BJ (cell line): ENCODE data around the gene ARMH2. TPM values are rescaled to one million over a fixed set of nuclear protein-coding genes. Genes with fewer than 3 reads are reported as not detected.

ENCODE experiments used
- CTCF ChIA-PET: fragments of 350-600 bp; formaldehyde crosslinking; extraction: SDS; loops from one replicate; lab custom pipeline; 2021; ENCODE audit warnings: antibody characterized with exemption, inconsistent platforms; lab: Yijun Ruan, JAX
- POLR2A ChIA-PET: fragments of 300-600 bp; sonication (Branson Sonifier 250); formaldehyde crosslinking; extraction: SDS; loops from one replicate; lab custom pipeline; 2021; ENCODE audit warnings: antibody characterized with exemption; lab: Charles Lee
- DNase-seq: peaks from one replicate; pipeline ENCODE4 v3.0.0-alpha.2; 2011; ENCODE audit warnings: low read depth
- H3K27me3 ChIP-seq: 2 replicates; pipeline ENCODE4 v1.6.0; 2011; ENCODE audit warnings: low read length; ENCODE audit not compliant: control insufficient read depth, insufficient read depth
- H3K36me3 ChIP-seq: 2 replicates; pipeline ENCODE4 v1.5.1; 2011; ENCODE audit warnings: low read length; ENCODE audit not compliant: control insufficient read depth, insufficient read depth
- H3K4me3 ChIP-seq: 2 replicates; pipeline ENCODE4 v1.5.1; 2011; ENCODE audit warnings: low read depth, mild to moderate bottlenecking, control low read depth, low read length
- polyA plus RNA-seq: library from polyadenylated mRNA; depleted of rRNA; stranded (reverse); fragments of >200 nt; gene quantifications from 2 replicates; pipeline ENCODE4 v1.2.3, GENCODE V29; 2011
- TF ChIP-seq, protein P1 (sequence below): IDR thresholded peaks from 2 replicates; pipeline ENCODE4 v1.5.1; 2011; ENCODE audit warnings: low read depth, mild to moderate bottlenecking, control low read depth, inconsistent platforms, low read length, moderate library complexity; ENCODE audit not compliant: insufficient read depth

ARMH2 gene
- polyA plus RNA-seq, 1 experiment: not detected

DNA sequence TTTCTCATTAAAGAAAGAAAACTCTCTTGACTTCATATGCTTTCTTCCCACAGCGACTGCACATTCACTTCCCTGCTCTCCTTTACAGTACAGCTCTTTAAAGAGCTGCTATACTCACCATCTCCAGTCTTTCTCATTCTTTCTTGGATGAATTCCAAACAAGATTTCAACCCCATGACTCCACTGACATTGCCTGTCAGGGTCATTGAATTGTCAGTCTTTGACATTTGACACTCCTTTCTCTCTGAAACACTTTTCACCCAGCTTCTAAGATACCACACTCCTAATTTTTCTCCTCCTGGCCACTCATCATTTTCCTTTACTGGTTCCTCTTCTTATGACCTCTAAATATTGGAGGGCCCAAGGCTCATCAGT, 811 bp upstream of the ARMH2 start:
- DNase-seq: no peak
- Histone ChIP-seq H3K36me3 (no peaks in the 10 kb centered on the region), H3K4me3 (no peak overlapping the region), H3K27me3 (no peaks in the 10 kb centered on the region)
- ChIA-PET POLR2A (no interaction called here), CTCF (interaction anchor here (0.6 kb wide), 2 partner anchors 35 to 99 kb away, joined by 3 to 4 read pairs; no protein-coding TSS in a partner anchor)
- TF ChIP-seq, protein P1, sequence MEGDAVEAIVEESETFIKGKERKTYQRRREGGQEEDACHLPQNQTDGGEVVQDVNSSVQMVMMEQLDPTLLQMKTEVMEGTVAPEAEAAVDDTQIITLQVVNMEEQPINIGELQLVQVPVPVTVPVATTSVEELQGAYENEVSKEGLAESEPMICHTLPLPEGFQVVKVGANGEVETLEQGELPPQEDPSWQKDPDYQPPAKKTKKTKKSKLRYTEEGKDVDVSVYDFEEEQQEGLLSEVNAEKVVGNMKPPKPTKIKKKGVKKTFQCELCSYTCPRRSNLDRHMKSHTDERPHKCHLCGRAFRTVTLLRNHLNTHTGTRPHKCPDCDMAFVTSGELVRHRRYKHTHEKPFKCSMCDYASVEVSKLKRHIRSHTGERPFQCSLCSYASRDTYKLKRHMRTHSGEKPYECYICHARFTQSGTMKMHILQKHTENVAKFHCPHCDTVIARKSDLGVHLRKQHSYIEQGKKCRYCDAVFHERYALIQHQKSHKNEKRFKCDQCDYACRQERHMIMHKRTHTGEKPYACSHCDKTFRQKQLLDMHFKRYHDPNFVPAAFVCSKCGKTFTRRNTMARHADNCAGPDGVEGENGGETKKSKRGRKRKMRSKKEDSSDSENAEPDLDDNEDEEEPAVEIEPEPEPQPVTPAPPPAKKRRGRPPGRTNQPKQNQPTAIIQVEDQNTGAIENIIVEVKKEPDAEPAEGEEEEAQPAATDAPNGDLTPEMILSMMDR: no peak

GRCh38 chr6:24797596-24798216, 1.0 kb downstream of the ARMH2 start:
- Histone ChIP-seq H3K36me3 (no peaks in the 10 kb centered on the region), H3K27me3 (no peaks in the 10 kb centered on the region), H3K4me3 (no peak overlapping the region)
- TF ChIP-seq, protein P1: no peak
- ChIA-PET CTCF (interaction anchor here (2.3 kb wide), 1 partner anchor 12 kb away, joined by 8 read pairs; no protein-coding TSS in a partner anchor), POLR2A (no interaction called here)
- DNase-seq: no peak

GRCh38 chr6:24796616-24797290, 2.0 kb downstream of the ARMH2 start:
- CTCF ChIA-PET: interaction anchor here (2.3 kb wide), 1 partner anchor 11 kb away, joined by 8 read pairs; no protein-coding TSS in a partner anchor
- Histone ChIP-seq H3K27me3 (no peaks in the 10 kb centered on the region), H3K36me3 (no peaks in the 10 kb centered on the region), H3K4me3 (no peak overlapping the region)
- POLR2A ChIA-PET: no interaction called here
- no peak for DNase-seq
- TF ChIP-seq, protein P1: no peak

- POLR2A ChIA-PET: no interaction called here
- no peak overlapping the region for H3K4me3 ChIP-seq
- TF ChIP-seq, protein P1: no peak
- H3K27me3 ChIP-seq: no peaks in the 10 kb centered on the region
- no peaks in the 10 kb centered on the region for H3K36me3 ChIP-seq
- CTCF ChIA-PET: no interaction called here
- no peak for DNase-seq
Measured at GRCh38 chr6:24795106-24795505, 3.6 kb downstream of the ARMH2 start.

DNA sequence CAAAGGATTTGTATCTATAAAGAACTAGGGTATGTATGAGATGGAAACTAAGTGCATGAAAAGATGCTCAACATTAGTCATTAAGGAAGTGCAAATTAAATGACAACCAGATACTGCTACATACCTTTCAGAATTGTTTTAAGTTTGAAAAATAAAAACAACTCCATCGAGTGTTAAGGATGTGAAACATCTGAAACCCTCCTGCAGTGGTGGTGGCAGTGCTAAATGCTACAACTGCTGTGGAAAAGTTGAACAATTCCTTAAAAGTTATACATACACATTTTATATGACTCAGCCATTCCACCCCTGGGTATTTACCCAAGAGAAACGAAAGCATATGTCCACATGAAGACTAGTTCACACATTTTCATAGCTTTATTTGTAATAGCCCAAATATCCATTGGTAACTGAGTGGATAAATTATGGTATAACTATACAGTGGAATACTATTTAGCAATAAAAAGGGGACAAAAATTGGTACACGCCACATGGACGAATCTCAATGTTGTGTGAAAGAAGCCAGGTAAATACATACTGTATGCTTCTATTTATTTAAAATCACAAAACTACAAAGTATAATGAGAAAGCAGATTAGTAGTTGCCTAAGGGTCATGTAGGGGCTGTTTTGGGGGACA, 10.6 kb downstream of the ARMH2 start:
- no peaks in the 10 kb centered on the region; the same call in 1 of the 2 replicates for H3K36me3 ChIP-seq
- H3K27me3 ChIP-seq: no peaks in the 10 kb centered on the region
- CTCF ChIA-PET: no interaction called here
- H3K4me3 ChIP-seq: no peak overlapping the region
- POLR2A ChIA-PET: no interaction called here
- TF ChIP-seq, protein P1: no peak
- DNase-seq: no peak
